SHP77 treated with DMSO at 0.1 percent for 48 hours (cell line): ENCODE data around the gene FYTTD1.

Experiments
- DNase-seq: peaks from one replicate; lab custom pipeline; 2025; lab: John Stamatoyannopoulos, UW

FYTTD1 gene

GRCh38 chr3:197793247-197793646, 43.6 kb downstream of the FYTTD1 start:
- no peak for DNase-seq

- DNase-seq, result no peak
These were observed 44.4 kb downstream of the FYTTD1 start for GRCh38 chr3:197794115-197794514.

- no peak for DNase-seq
These were observed 45.5 kb downstream of the FYTTD1 start for GRCh38 chr3:197795200-197795599.

GRCh38 chr3:197796087-197796486, 46.4 kb downstream of the FYTTD1 start:
- no peak for DNase-seq

DNA sequence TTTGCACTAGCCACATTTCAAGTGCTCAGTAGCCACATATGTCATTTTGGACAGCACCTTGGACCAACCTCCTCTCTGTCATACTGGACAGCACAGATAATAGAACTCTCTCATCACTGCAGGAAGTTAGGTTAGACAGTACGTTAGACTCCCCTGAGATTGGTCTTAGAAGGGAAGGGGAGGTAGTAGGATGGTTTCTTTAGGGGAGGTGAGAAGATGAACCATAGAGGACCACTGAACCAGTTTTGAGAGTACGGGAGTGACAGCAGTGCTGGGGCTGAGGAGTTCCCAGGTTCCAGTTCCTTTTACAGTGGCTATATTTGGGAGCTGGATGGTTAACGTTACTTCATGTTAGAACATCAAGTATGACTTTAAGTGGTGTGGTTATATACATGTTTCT, 49.2 kb downstream of the FYTTD1 start:
- no peak for DNase-seq

GRCh38 chr3:197800379-197800778, 50.7 kb downstream of the FYTTD1 start:
- DNase-seq, result no peak

DNA sequence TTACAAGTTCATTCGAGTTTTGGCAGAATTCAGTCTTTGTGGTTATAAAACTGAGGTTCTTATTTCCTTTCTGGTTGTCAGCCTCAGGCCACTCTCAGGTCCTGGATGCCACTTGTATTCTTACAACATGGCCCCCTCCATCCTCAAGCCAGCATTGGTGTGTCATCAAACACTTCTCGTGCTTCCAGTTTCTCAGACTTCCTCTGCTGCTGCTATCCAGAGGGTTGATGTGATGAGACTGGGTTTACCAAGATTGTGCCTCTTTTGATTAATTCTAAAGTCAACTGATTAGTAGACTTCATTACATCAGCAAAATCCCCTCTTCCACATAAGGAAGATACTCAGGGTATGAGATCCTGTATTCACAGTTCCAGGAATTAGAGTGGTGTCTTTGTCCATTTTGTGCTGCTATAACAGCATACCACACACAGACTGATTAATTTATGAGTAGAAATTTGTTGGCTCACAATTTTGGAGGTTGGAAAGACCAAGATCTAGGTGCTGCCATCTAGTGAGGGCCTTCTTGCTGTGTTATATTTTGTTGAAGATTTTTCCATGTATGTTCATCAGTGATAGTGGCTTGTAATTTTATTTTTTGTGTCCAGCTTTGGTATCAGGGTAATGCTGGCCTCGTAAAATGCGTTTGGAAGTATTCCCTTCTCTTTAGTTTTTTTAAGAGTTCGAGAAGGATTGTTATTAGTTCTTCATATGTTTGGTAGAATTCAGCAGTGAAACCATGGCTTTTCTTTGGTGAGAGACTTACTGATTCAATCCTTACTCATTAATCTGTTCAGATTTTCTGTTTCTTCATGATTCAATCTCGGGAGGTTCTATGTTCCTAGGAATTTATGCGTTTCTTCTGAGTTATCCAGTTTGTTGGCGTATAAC, 52.5 kb downstream of the FYTTD1 start:
- DNase-seq, result no peak

GRCh38 chr3:197802779-197803459, 53.2 kb downstream of the FYTTD1 start:
- DNase-seq, result no peak

GRCh38 chr3:197804511-197804910, 54.8 kb downstream of the FYTTD1 start:
- no peak for DNase-seq

DNA sequence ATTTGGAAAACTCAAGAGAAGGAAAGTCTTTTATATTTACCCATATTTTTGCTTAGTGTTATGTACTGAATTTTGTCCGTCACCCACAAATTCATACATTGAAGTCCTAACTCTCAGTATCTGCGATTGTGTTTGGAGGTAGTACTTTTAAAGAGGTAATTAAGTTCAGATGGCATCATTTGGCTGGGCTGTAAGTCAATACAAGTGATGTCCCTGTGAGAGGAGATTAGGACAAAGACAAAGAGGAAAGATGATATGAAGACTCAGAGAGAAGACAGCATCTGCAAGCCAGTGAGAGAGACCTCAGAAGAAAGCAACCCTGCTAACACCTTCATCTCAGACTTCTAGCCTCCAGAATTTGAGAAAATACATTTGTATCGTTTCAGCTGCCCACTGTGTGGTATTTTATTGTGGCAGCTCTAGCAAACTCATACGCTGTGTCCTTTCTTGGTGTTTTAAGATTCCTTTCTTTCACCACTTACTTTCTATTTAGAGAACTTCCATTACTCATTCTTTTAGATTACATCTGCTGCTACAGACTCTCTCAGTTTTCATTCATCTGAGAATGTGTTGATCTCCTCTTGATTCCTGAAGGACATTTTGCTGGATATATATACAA, 58.4 kb downstream of the FYTTD1 start:
- no peak for DNase-seq

DNA sequence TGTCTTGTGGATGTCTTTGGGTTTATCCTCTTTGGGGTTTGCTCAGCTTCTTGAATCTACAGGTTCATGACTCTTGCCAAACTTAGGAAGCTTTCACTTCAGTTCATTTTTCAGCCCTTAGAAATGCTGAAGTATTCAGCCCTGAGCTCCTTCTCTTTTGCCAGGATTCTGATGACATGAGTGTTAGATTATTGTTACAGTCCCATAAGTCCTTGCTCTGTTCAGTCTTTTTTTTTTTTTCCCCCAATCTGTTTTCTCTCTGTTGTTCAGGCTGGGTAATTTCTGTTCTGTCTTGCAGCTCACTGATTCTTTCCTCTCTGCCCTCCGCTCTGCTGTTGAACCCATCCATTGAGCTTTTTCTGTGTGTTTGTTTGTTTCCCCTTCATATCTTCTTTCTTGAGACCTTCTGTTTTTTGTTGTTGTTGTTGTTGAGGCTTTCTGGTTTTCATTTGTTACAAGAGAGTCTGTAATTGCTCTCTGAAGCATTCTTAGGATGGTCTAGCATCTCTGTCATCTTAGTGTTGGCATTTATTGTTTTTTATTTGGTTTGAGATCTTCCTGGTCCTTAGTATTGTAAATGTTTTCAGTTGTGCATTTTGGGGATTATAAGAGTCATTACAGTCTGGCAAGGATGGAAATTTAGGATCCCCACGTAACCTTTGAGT, 59.8 kb downstream of the FYTTD1 start:
- no peak for DNase-seq

GRCh38 chr3:197810901-197811300, 61.2 kb downstream of the FYTTD1 start:
- DNase-seq, result no peak

- DNase-seq, result no peak
These were observed 61.7 kb downstream of the FYTTD1 start for GRCh38 chr3:197811343-197811742.

DNA sequence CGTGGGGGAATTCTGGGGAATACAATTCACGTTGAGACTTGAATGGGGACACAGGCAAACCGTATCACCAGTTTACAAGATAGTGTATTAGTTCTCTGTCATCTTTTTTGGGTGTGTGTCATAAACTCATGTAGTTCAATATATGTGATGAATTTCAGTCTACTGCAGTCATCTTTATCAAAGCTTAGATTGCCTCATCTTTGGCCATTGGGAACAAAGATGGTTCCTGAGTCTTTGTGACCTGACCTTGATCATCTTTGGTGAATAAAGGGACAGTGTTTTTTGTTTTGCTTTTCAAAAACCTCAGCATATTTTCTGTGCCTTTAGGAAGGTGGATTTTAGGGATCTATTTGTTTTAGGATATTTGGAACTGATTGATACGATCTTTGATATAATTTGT, 64.7 kb downstream of the FYTTD1 start:
- no peak for DNase-seq

GRCh38 chr3:197820550-197821335, 71.1 kb downstream of the FYTTD1 start:
- DNase-seq, result no peak

DNA sequence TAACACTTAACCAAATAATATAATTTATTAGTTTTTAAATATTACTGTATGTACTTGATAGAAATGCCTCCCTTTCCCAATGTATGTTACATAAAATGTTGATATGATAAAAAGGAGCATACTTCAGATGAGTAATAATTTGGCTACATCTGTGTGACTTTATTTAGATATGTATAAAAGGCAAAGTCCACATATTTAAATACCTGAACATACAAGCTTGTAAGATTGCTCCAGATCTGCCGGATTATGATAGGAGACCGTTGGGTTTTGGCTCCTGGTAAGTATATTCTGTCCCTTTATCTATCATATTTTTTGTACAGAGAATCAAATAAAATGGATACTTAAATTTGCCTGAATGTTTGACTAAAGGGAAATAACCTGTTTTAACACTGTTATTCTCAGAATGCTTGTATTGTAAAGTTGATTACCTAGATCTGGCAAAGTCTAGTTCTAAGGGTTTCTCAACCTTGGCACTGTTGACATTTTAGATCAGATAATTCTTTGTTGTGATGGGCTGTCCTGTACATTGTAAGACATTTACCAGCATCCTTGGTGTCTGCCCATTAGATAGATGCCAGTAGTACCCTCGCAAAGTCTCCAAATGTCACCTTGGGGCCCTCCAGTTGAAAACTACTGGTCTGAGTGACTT, 79.8 kb downstream of the FYTTD1 start:
- no peak for DNase-seq

DNA sequence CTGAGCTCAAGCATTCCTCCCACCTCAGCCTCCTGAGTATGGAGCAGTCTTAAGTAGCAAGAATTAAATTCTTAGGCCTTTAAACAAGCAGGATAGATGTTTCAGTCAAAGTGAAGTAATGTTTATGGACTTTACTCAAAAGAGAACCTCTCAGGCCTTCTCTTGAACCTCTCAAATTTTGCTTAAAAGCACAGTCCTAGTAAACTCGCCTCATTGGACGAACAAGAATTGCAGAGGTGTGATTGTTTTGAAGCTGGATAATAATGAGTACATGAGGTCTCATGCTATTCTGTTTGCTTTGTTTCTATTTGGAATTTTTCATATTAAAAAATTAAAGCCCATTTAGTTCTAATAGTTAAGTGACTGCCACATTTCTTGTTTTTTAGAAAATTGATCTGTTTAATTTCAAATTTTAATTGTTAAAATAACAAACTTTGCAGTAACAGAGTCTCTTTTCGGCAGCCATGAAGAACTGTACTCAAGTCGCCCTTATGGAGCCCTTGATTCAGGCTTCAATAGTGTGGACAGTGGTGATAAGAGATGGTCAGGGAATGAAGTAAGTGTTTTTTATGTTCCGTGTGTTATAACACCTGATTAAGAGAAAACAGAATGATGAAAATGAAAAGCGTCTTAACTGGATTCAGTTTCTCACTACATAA, 80.8 kb downstream of the FYTTD1 start:
- no peak for DNase-seq

DNA sequence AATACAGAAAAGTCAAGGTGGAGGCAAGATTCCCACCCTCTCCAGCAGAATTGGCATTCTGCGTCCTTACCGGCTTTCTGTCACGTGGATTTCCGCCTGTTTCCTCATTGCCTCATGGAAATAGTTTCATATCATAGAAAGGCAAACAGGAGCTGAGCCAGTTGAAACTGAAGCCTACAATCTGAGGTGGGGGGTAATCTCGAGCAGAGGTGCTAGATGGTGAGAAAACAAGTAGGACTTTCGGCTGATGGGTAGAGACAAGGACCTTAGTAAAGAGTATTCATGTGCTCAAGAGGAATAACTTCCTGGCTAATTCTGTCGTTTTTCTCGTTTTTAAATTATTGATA, 81.3 kb downstream of the FYTTD1 start:
- no peak for DNase-seq

GRCh38 chr3:197833930-197834715, 84.4 kb downstream of the FYTTD1 start:
- no peak for DNase-seq

GRCh38 chr3:197835509-197835908, 85.8 kb downstream of the FYTTD1 start:
- DNase-seq, result no peak
